Measurements from ENCODE around the gene ZBED3. TPM values are rescaled to one million over a fixed set of nuclear protein-coding genes. Genes with fewer than 3 reads are reported as not detected.
"Not testable (repeated sequence)": the region's sequence is repeated elsewhere in the genome, so short reads cannot be mapped to it uniquely, and the experiment has no call there.

ZBED3 gene
- total RNA-seq, 2 experiments from 2014 or later: 2.0 TPM

- H3K4me1 Mint-ChIP-seq (ENCODE audit: low read depth): no peaks in the 10 kb centered on the region
- H3K36me3 Mint-ChIP-seq (ENCODE audit: low read depth): no peaks in the 10 kb centered on the region
- no peaks in the 10 kb centered on the region for H3K27me3 Mint-ChIP-seq (ENCODE audit: low read depth)
- no peak for DNase-seq
- H3K9me3 Mint-ChIP-seq (ENCODE audit: insufficient read depth): peaks cover 6% of the 10 kb centered on the region
- H3K27ac Mint-ChIP-seq: no peak overlapping the region
- ChIA-PET POLR2A (interaction anchor here (0.6 kb wide), 1 partner anchor 274 kb away, joined by 3 read pairs; no protein-coding TSS in a partner anchor), CTCF (interaction anchor here (1.0 kb wide), 1 partner anchor 42 kb away, joined by 4 read pairs; no protein-coding TSS in a partner anchor)
- no peak overlapping the region for H3K4me3 Mint-ChIP-seq
- no peak for ATAC-seq
These were observed 16.4 kb upstream of the ZBED3 start for GRCh38 chr5:77103457-77103856.

- ChIA-PET POLR2A (no interaction called here), CTCF (interaction anchor here (0.5 to 2.7 kb wide), 2 partner anchors 24 to 26 kb away, joined by 3 to 6 read pairs; no protein-coding TSS in a partner anchor)
- Mint-ChIP-seq H3K4me1 (ENCODE audit: low read depth) (no peaks in the 10 kb centered on the region), H3K27ac (no peak overlapping the region), H3K9me3 (ENCODE audit: insufficient read depth) (peaks cover 6% of the 10 kb centered on the region), H3K4me3 (no peak overlapping the region), H3K36me3 (ENCODE audit: low read depth) (no peaks in the 10 kb centered on the region), H3K27me3 (ENCODE audit: low read depth) (no peaks in the 10 kb centered on the region)
- DNase-seq (no peak), ATAC-seq (no peak)
These were observed 15.5 kb upstream of the ZBED3 start for GRCh38 chr5:77102549-77102948.

- no peaks in the 10 kb centered on the region for H3K27me3 Mint-ChIP-seq (ENCODE audit: low read depth)
- H3K9me3 Mint-ChIP-seq (ENCODE audit: insufficient read depth): no peaks in the 10 kb centered on the region
- H3K4me1 Mint-ChIP-seq (ENCODE audit: low read depth): no peaks in the 10 kb centered on the region
- ATAC-seq (no peak), DNase-seq (no peak)
- POLR2A ChIA-PET: no interaction called here
- H3K36me3 Mint-ChIP-seq (ENCODE audit: low read depth): no peaks in the 10 kb centered on the region
- H3K4me3 Mint-ChIP-seq: no peak overlapping the region
- CTCF ChIA-PET: interaction anchor here (2.7 kb wide), 1 partner anchor 24 kb away, joined by 6 read pairs; no protein-coding TSS in a partner anchor
- H3K27ac Mint-ChIP-seq: no peak overlapping the region
These were observed 14.2 kb upstream of the ZBED3 start for GRCh38 chr5:77101298-77101697.

GRCh38 chr5:77095189-77095588, 8.1 kb upstream of the ZBED3 start:
- no peaks in the 10 kb centered on the region for H3K4me1 Mint-ChIP-seq (ENCODE audit: low read depth)
- no peak for ATAC-seq
- POLR2A ChIA-PET: no interaction called here
- CTCF ChIA-PET: interaction anchor here (0.7 to 2.1 kb wide), 2 partner anchors 18 to 37 kb away, joined by 3 to 4 read pairs; no protein-coding TSS in a partner anchor
- H3K4me3 Mint-ChIP-seq: no peak overlapping the region
- DNase-seq: no peak
- H3K27me3 Mint-ChIP-seq (ENCODE audit: low read depth): no peaks in the 10 kb centered on the region
- no peaks in the 10 kb centered on the region for H3K9me3 Mint-ChIP-seq (ENCODE audit: insufficient read depth)
- no peak overlapping the region for H3K27ac Mint-ChIP-seq
- no peaks in the 10 kb centered on the region for H3K36me3 Mint-ChIP-seq (ENCODE audit: low read depth)

- CTCF ChIA-PET: interaction anchor here (0.9 to 3.5 kb wide), 4 partner anchors 10 to 404 kb away, joined by 3 to 34 read pairs (median 7); partner anchors contain the start of gene WDR41
- H3K4me3 Mint-ChIP-seq: peak overlapping the region; percentile 77
- no peaks in the 10 kb centered on the region for H3K36me3 Mint-ChIP-seq (ENCODE audit: low read depth)
- peak; percentile 29 for ATAC-seq
- peak overlapping the region; percentile 40 for H3K27ac Mint-ChIP-seq
- no peaks in the 10 kb centered on the region for H3K9me3 Mint-ChIP-seq (ENCODE audit: insufficient read depth)
- H3K27me3 Mint-ChIP-seq (ENCODE audit: low read depth): no peaks in the 10 kb centered on the region
- POLR2A ChIA-PET: interaction anchor here (2.0 kb wide), 1 partner anchor 57 kb away, joined by 8 read pairs; the partner anchor contains the start of gene AGGF1
- no peak for DNase-seq
- peaks cover 16% of the 10 kb centered on the region for H3K4me1 Mint-ChIP-seq (ENCODE audit: low read depth)
These were observed 588 bp upstream of the ZBED3 start for GRCh38 chr5:77087484-77088261.

- Mint-ChIP-seq H3K4me3 (peak overlapping the region; percentile 77), H3K27me3 (ENCODE audit: low read depth) (no peaks in the 10 kb centered on the region)
- CTCF ChIA-PET: interaction anchor here (1.1 to 3.5 kb wide), 3 partner anchors 9 to 485 kb away, joined by 3 to 34 read pairs (median 11); partner anchors contain the start of gene WDR41
These were observed 757 bp downstream of the ZBED3 start for GRCh38 chr5:77086368-77086688.

GRCh38 chr5:77083088-77083487, 4.0 kb downstream of the ZBED3 start:
- H3K36me3 Mint-ChIP-seq (ENCODE audit: low read depth): peaks cover 2% of the 10 kb centered on the region
- DNase-seq (no peak), ATAC-seq (no peak)
- H3K27ac Mint-ChIP-seq: no peak overlapping the region
- H3K27me3 Mint-ChIP-seq (ENCODE audit: low read depth): no peaks in the 10 kb centered on the region
- no peak overlapping the region for H3K4me3 Mint-ChIP-seq
- POLR2A ChIA-PET: no interaction called here
- CTCF ChIA-PET: no interaction called here
- H3K4me1 Mint-ChIP-seq (ENCODE audit: low read depth): peaks cover 14% of the 10 kb centered on the region
- H3K9me3 Mint-ChIP-seq (ENCODE audit: insufficient read depth): no peaks in the 10 kb centered on the region

More at GRCh38 chr5:77086368-77086688, 757 bp downstream of the ZBED3 start:
- POLR2A ChIA-PET: interaction anchor here (0.5 to 2.0 kb wide), 2 partner anchors 16 to 56 kb away, joined by 3 to 8 read pairs; partner anchors contain the start of gene AGGF1
- H3K9me3 Mint-ChIP-seq (ENCODE audit: insufficient read depth): no peaks in the 10 kb centered on the region
- H3K4me1 Mint-ChIP-seq (ENCODE audit: low read depth): peaks cover 16% of the 10 kb centered on the region
- no peak for DNase-seq
- H3K27ac Mint-ChIP-seq: peak overlapping the region; percentile 80
- H3K36me3 Mint-ChIP-seq (ENCODE audit: low read depth): peaks cover 2% of the 10 kb centered on the region
- ATAC-seq: no peak

GRCh38 chr5:77082280-77082679, 4.8 kb downstream of the ZBED3 start:
- no peaks in the 10 kb centered on the region for H3K27me3 Mint-ChIP-seq (ENCODE audit: low read depth)
- ChIA-PET CTCF (no interaction called here), POLR2A (no interaction called here)
- ATAC-seq (no peak), DNase-seq (no peak)
- H3K36me3 Mint-ChIP-seq (ENCODE audit: low read depth): peaks cover 2% of the 10 kb centered on the region
- no peak overlapping the region for H3K4me3 Mint-ChIP-seq
- H3K27ac Mint-ChIP-seq: no peak overlapping the region
- no peaks in the 10 kb centered on the region for H3K9me3 Mint-ChIP-seq (ENCODE audit: insufficient read depth)
- peaks cover 10% of the 10 kb centered on the region for H3K4me1 Mint-ChIP-seq (ENCODE audit: low read depth)

- H3K4me3 Mint-ChIP-seq: no peak overlapping the region
- no peaks in the 10 kb centered on the region for H3K9me3 Mint-ChIP-seq (ENCODE audit: insufficient read depth)
- CTCF ChIA-PET: no interaction called here
- DNase-seq (no peak), ATAC-seq (no peak)
- peaks cover 2% of the 10 kb centered on the region for H3K36me3 Mint-ChIP-seq (ENCODE audit: low read depth)
- peaks cover 6% of the 10 kb centered on the region for H3K4me1 Mint-ChIP-seq (ENCODE audit: low read depth)
- POLR2A ChIA-PET: no interaction called here
- peaks cover 2% of the 10 kb centered on the region for H3K27me3 Mint-ChIP-seq (ENCODE audit: low read depth)
- H3K27ac Mint-ChIP-seq: no peak overlapping the region
These were observed 6.2 kb downstream of the ZBED3 start for GRCh38 chr5:77080905-77081304.

GRCh38 chr5:77080479-77080878, 6.6 kb downstream of the ZBED3 start:
- H3K4me1 Mint-ChIP-seq (ENCODE audit: low read depth); H3K4me3 Mint-ChIP-seq; ATAC-seq; H3K27ac Mint-ChIP-seq; CTCF ChIA-PET; H3K36me3 Mint-ChIP-seq (ENCODE audit: low read depth); POLR2A ChIA-PET; H3K9me3 Mint-ChIP-seq (ENCODE audit: insufficient read depth); DNase-seq; H3K27me3 Mint-ChIP-seq (ENCODE audit: low read depth): not testable (repeated sequence)

- no peak for DNase-seq
- Mint-ChIP-seq H3K4me3 (peak overlapping the region; percentile 47), H3K36me3 (ENCODE audit: low read depth) (peaks cover 3% of the 10 kb centered on the region), H3K9me3 (ENCODE audit: insufficient read depth) (no peaks in the 10 kb centered on the region), H3K27ac (no peak overlapping the region), H3K4me1 (ENCODE audit: low read depth) (peaks cover 6% of the 10 kb centered on the region), H3K27me3 (ENCODE audit: low read depth) (peaks cover 2% of the 10 kb centered on the region)
- POLR2A ChIA-PET: interaction anchor here (1.5 kb wide), 1 partner anchor 47 kb away, joined by 5 read pairs; the partner anchor contains the start of gene AGGF1
- ATAC-seq: no peak
- CTCF ChIA-PET: interaction anchor here (0.6 to 2.6 kb wide), 20 partner anchors 9 to 585 kb away, joined by 3 to 34 read pairs (median 4); partner anchors contain the start of genes AGGF1, WDR41 and ZBED3
These were observed 9.3 kb downstream of the ZBED3 start for GRCh38 chr5:77077829-77078176.

Measured in activated CD8-positive, alpha-beta T cell treated with anti-CD3 and anti-CD28 coated beads, Interleukin-2, amount 10 ng/mL, durations not matched to agents 7 days and 5 days (primary cell).